SK-N-SH treated with all-trans-retinoic acid at 6 μM for 48 hours (cell line): ENCODE results near the gene BPIFB1.

Experiments used
- ATAC-seq: fragments of 200-7000 bp; cut with Tn5 transposase; 3 replicates; pipeline ENCODE4 v1.9.1; 2020; ENCODE audit warnings: mild to moderate bottlenecking, moderate library complexity
- BACH2 ChIP-seq: fragments of 250-450 bp; sonication (Bioruptor Pico); IDR thresholded peaks from 2 replicates; pipeline ENCODE4 v1.9.0; 2021; ENCODE audit warnings: mild to moderate bottlenecking, borderline replicate concordance
- CSDC2 ChIP-seq: fragments of 250-450 bp; sonication (Bioruptor Pico); IDR thresholded peaks from 2 replicates; pipeline ENCODE4 v1.5.0; 2020; ENCODE audit warnings: mild to moderate bottlenecking, moderate library complexity
- ESRRG ChIP-seq: fragments of 250-450 bp; sonication (Bioruptor Pico); IDR thresholded peaks from 2 replicates; pipeline ENCODE4 v1.6.1; 2021; ENCODE audit warnings: mild to moderate bottlenecking
- GLIS3 ChIP-seq: fragments of 250-450 bp; sonication (Bioruptor Pico); IDR thresholded peaks from 2 replicates; pipeline ENCODE4 v1.5.0; 2020; ENCODE audit warnings: mild to moderate bottlenecking, moderate library complexity
- ISL1 ChIP-seq: fragments of 250-450 bp; sonication (Bioruptor Pico); IDR thresholded peaks from 2 replicates; pipeline ENCODE4 v2.1.2; 2022; ENCODE audit warnings: mild to moderate bottlenecking, moderate library complexity
- OSR1 ChIP-seq: fragments of 250-450 bp; sonication (Bioruptor Pico); IDR thresholded peaks from 2 replicates; pipeline ENCODE4 v1.8.0; 2022; ENCODE audit warnings: moderate library complexity, mild to moderate bottlenecking, inconsistent platforms
- PATZ1 ChIP-seq: fragments of 250-450 bp; sonication (Bioruptor Pico); IDR thresholded peaks from 2 replicates; pipeline ENCODE4 v1.8.0; 2020; ENCODE audit warnings: mild to moderate bottlenecking, moderate library complexity, borderline replicate concordance
- POU6F1 ChIP-seq: fragments of 250-450 bp; sonication (Bioruptor Pico); IDR thresholded peaks from 2 replicates; pipeline ENCODE4 v1.8.0; 2021; ENCODE audit warnings: low read depth, mild to moderate bottlenecking, moderate library complexity, borderline replicate concordance
- PPARA ChIP-seq: fragments of 250-450 bp; sonication (Bioruptor Pico); IDR thresholded peaks from 2 replicates; pipeline ENCODE4 v1.5.0; 2020; ENCODE audit warnings: mild to moderate bottlenecking, borderline replicate concordance
- RARB ChIP-seq: fragments of 250-450 bp; sonication (Bioruptor Pico); IDR thresholded peaks from 2 replicates; pipeline ENCODE4 v1.8.0; 2021; ENCODE audit warnings: mild to moderate bottlenecking, moderate library complexity
- SNAI2 ChIP-seq: fragments of 250-450 bp; sonication (Bioruptor Pico); IDR thresholded peaks from 2 replicates; pipeline ENCODE4 v1.5.0; 2020; ENCODE audit warnings: mild to moderate bottlenecking, moderate library complexity
- TCF4 ChIP-seq: fragments of 250-450 bp; sonication (Bioruptor Pico); IDR thresholded peaks from 2 replicates; pipeline ENCODE4 v1.8.0; 2021; ENCODE audit warnings: mild to moderate bottlenecking, moderate library complexity, borderline replicate concordance
- TOX ChIP-seq: fragments of 250-450 bp; sonication (Bioruptor Pico); IDR thresholded peaks from 2 replicates; pipeline ENCODE4 v1.8.0; 2021; ENCODE audit warnings: mild to moderate bottlenecking, moderate library complexity, borderline replicate concordance
- TSHZ2 ChIP-seq: fragments of 250-450 bp; sonication (Bioruptor Pico); IDR thresholded peaks from 2 replicates; pipeline ENCODE4 v1.5.0; 2020; ENCODE audit warnings: mild to moderate bottlenecking, moderate library complexity
- ZC3H10 ChIP-seq: fragments of 250-450 bp; sonication (Bioruptor Pico); IDR thresholded peaks from 2 replicates; pipeline ENCODE4 v1.5.1; 2021; ENCODE audit warnings: mild to moderate bottlenecking, moderate library complexity
- ZFP30 ChIP-seq: fragments of 450-650 bp; formaldehyde crosslinking; IDR thresholded peaks from 2 replicates; pipeline ENCODE4 v1.5.0; 2022; ENCODE audit warnings: mild to moderate bottlenecking, moderate library complexity
- ZNF565 ChIP-seq: fragments of 450-650 bp; formaldehyde crosslinking; conservative IDR thresholded peaks from 2 replicates; pipeline ENCODE4 v1.5.0; 2020; ENCODE audit warnings: low read depth, mild to moderate bottlenecking, moderate library complexity
- ZNF70 ChIP-seq: fragments of 450-650 bp; formaldehyde crosslinking; IDR thresholded peaks from 2 replicates; pipeline ENCODE4 v1.5.0; 2020; ENCODE audit warnings: mild to moderate bottlenecking, moderate library complexity
- ZNF8 ChIP-seq: fragments of 450-650 bp; formaldehyde crosslinking; IDR thresholded peaks from 2 replicates; pipeline ENCODE4 v1.5.0; 2020; ENCODE audit warnings: mild to moderate bottlenecking, moderate library complexity
- TF ChIP-seq, protein P1 (sequence below): fragments of 250-450 bp; sonication (Bioruptor Pico); IDR thresholded peaks from 2 replicates; pipeline ENCODE4 v1.5.1; 2020; ENCODE audit warnings: low read depth, mild to moderate bottlenecking, moderate library complexity

BPIFB1 gene

GRCh38 chr20:33337531-33338165 is 54.6 kb downstream of the BPIFB1 start:
- no peak for TF ChIP-seq ZNF8
- TF ChIP-seq SNAI2 (CRISPR knock-in tag): no peak
- no peak for TF ChIP-seq RARB
- TF ChIP-seq ZNF70: no peak
- no peak for TF ChIP-seq GLIS3
- no peak for TF ChIP-seq ESRRG
- no peak for TF ChIP-seq OSR1 (CRISPR knock-in tag)
- TF ChIP-seq BACH2 (CRISPR knock-in tag): no peak
- no peak for TF ChIP-seq ZC3H10 (CRISPR knock-in tag)
- TF ChIP-seq PATZ1 (CRISPR knock-in tag): no peak
- TF ChIP-seq CSDC2 (CRISPR knock-in tag): no peak
- TF ChIP-seq ISL1: no peak
- TF ChIP-seq PPARA (CRISPR knock-in tag): no peak
- no peak for TF ChIP-seq ZNF565
- no peak for TF ChIP-seq TCF4 (CRISPR knock-in tag)
- TF ChIP-seq, all 23 proteins: peak for 0
- ATAC-seq: no peak

- TF ChIP-seq OSR1 (CRISPR knock-in tag) (no peak), RARB (no peak), TOX (CRISPR knock-in tag) (no peak), ZNF70 (no peak), GLIS3 (no peak), PPARA (CRISPR knock-in tag) (no peak), ZFP30 (CRISPR knock-in tag) (no peak), ZC3H10 (CRISPR knock-in tag) (no peak), ESRRG (no peak), SNAI2 (CRISPR knock-in tag) (no peak)
- ATAC-seq: no peak
Measured at GRCh38 chr20:33338467-33339258, 55.6 kb downstream of the BPIFB1 start.

- TF ChIP-seq ESRRG: no peak
- no peak for TF ChIP-seq CSDC2 (CRISPR knock-in tag)
- TF ChIP-seq ZFP30 (CRISPR knock-in tag): no peak
- no peak for TF ChIP-seq TSHZ2 (CRISPR knock-in tag)
- no peak for TF ChIP-seq POU6F1 (CRISPR knock-in tag)
- TF ChIP-seq ZC3H10 (CRISPR knock-in tag): no peak
- no peak for TF ChIP-seq OSR1 (CRISPR knock-in tag)
- TF ChIP-seq ZNF565: no peak
- no peak for TF ChIP-seq RARB
- no peak for TF ChIP-seq SNAI2 (CRISPR knock-in tag)
- no peak for TF ChIP-seq ISL1
- TF ChIP-seq ZNF8: no peak
- TF ChIP-seq TCF4 (CRISPR knock-in tag): no peak
- TF ChIP-seq, protein P1, sequence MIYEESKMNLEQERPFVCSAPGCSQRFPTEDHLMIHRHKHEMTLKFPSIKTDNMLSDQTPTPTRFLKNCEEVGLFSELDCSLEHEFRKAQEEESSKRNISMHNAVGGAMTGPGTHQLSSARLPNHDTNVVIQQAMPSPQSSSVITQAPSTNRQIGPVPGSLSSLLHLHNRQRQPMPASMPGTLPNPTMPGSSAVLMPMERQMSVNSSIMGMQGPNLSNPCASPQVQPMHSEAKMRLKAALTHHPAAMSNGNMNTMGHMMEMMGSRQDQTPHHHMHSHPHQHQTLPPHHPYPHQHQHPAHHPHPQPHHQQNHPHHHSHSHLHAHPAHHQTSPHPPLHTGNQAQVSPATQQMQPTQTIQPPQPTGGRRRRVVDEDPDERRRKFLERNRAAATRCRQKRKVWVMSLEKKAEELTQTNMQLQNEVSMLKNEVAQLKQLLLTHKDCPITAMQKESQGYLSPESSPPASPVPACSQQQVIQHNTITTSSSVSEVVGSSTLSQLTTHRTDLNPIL: no peak
- TF ChIP-seq ZNF70: no peak
- no peak for TF ChIP-seq PATZ1 (CRISPR knock-in tag)
- no peak for TF ChIP-seq GLIS3
- no peak for TF ChIP-seq BACH2 (CRISPR knock-in tag)
Measured at GRCh38 chr20:33339515-33340058, 56.6 kb downstream of the BPIFB1 start.

More at GRCh38 chr20:33339515-33340058, 56.6 kb downstream of the BPIFB1 start:
- no peak for ATAC-seq
